Stimulated activated naive B cell treated with anti-CD40 and anti-IgM and Interleukin-4, amounts not matched to agents 10 μg/mL and 1 μg/mL and 100 μg/mL, for 72 hours (primary cell): ENCODE measurements around the gene ECI2.

ENCODE experiments used
- ATAC-seq, 2 donors: fragments of 150-1000 bp; cut with Tn5 transposase; replicated peaks; 2 replicates each; pipeline ENCODE4 v1.10.0; 2021; ENCODE audit warnings: moderate library complexity in 1 of 2
- DNase-seq: peaks from one replicate; pipeline ENCODE4 v3.0.0; 2021
- H3K27ac Mint-ChIP-seq: one replicate; pipeline ENCODE4 v1.8.0; 2022; ENCODE audit warnings: mild to moderate bottlenecking, mixed read lengths
- H3K27me3 Mint-ChIP-seq, 2 donors: one replicate each; pipeline ENCODE4 v1.8.0; 2022; ENCODE audit warnings: mixed read lengths in 2 of 2
- H3K36me3 Mint-ChIP-seq, 2 donors: one replicate each; pipeline ENCODE4 v1.8.0; 2022; ENCODE audit warnings: mixed read lengths in 2 of 2, mild to moderate bottlenecking in 1 of 2
- H3K4me1 Mint-ChIP-seq, 2 donors: one replicate each; pipeline ENCODE4 v1.8.0; 2022; ENCODE audit warnings: mixed read lengths in 2 of 2, mild to moderate bottlenecking in 1 of 2
- H3K4me3 Mint-ChIP-seq, 2 donors: one replicate each; pipeline ENCODE4 v1.8.0; 2022; ENCODE audit warnings: mild to moderate bottlenecking in 2 of 2, mixed read lengths in 2 of 2, moderate library complexity in 1 of 2
- H3K9me3 Mint-ChIP-seq, 2 donors: one replicate each; pipeline ENCODE4 v1.8.0; 2022; ENCODE audit warnings: mixed read lengths in 2 of 2, mild to moderate bottlenecking in 1 of 2

Gene ECI2, protein sequence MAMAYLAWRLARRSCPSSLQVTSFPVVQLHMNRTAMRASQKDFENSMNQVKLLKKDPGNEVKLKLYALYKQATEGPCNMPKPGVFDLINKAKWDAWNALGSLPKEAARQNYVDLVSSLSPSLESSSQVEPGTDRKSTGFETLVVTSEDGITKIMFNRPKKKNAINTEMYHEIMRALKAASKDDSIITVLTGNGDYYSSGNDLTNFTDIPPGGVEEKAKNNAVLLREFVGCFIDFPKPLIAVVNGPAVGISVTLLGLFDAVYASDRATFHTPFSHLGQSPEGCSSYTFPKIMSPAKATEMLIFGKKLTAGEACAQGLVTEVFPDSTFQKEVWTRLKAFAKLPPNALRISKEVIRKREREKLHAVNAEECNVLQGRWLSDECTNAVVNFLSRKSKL

DNA sequence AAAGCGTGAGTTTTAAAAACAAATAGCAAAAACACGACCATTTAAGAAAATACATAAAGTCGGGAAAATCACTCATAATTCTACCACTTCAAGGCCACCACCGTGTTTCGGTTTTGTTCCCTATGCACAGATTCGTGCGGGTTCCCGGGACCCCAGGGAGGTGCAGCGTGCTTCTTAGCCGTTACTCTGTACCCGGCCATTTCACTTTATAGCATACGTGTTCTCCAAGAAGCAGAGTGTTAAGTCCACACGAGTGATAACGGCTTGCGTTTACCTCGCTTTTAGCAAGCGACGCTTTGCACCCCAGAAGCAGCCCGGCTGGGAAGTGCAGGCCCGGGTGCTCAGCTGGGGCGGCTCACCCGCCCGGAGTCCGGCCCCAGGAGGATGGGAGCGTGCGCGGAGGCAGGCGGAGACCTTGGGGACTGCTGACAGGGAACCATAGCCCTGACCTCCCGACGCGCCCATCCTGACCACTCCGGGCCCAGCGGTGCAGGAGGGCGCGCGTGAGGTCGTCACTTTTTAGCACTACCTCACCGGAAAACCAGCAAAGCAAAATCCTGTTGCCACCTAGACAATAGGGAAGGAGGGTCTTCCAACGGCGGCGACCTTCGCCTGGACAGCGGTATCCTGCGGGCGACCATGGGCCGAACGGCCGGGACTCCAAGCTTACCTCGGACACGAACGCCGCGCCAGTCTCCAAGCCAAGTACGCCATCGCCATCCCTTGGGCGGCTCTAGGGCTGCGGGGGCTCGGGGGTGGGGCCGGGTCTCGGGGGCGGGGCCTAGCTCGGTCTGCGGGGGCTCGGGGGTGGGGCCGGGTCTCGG, at the start of gene ECI2:
Gene ECI2 (minus strand): TSS at position 735 of the 824 bp plus-strand sequence. CDS start 15 bp downstream, at position 720.
- ATAC-seq = peak; percentile 61 to 64
- H3K4me1 Mint-ChIP-seq = peaks cover 14 to 23% of the 10 kb centered on the region in 2 donors
- peak within 1 kb of the TSS; percentile 90 for H3K27ac Mint-ChIP-seq
- H3K27me3 Mint-ChIP-seq = no peaks in the 10 kb centered on the region
- DNase-seq = no peak
- no peaks in the 10 kb centered on the region for H3K9me3 Mint-ChIP-seq
- H3K36me3 Mint-ChIP-seq = peaks cover 19 to 22% of the 10 kb centered on the region in 2 donors
- H3K4me3 Mint-ChIP-seq = peak within 1 kb of the TSS; percentile 90 to 96

DNA sequence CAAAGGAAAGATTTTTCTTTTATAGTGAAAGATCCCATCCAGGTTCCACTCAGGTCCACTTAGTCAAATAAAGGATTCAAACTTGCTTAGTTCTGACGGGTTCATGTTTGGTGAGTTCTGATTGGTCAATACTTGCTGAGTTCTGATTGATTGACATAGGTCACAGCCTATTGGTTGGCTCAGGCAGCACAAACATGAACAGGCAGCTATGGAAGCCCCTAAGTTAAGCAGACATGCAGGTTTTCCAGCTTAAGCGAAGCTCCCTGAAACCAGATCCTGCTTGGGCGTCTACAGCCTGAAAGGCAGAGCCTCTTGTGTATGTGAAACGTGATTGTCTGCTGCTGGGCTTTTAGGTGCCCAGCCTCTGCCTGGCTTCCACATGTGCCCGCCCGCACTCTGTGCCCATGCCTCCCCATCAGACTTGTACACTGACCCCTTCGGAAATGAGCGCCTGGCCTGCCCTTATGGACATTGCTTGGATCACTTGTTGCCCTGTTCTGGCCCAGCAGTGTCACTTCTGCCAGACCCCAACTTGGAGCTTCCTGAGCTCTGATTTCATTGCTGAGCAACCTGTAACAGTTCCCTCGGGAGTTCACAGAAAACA, 45.4 kb upstream of the ECI2 start:
- Mint-ChIP-seq H3K36me3 (no peaks in the 10 kb centered on the region), H3K4me3 (no peak overlapping the region), H3K9me3 (no peaks in the 10 kb centered on the region), H3K27ac (no peak overlapping the region), H3K27me3 (peaks cover 16 to 29% of the 10 kb centered on the region in 2 donors), H3K4me1 (peaks cover 0 to 3% of the 10 kb centered on the region in 2 donors)
- peak in 1 of 2 donors; percentile 43 for ATAC-seq
- DNase-seq = no peak

DNA sequence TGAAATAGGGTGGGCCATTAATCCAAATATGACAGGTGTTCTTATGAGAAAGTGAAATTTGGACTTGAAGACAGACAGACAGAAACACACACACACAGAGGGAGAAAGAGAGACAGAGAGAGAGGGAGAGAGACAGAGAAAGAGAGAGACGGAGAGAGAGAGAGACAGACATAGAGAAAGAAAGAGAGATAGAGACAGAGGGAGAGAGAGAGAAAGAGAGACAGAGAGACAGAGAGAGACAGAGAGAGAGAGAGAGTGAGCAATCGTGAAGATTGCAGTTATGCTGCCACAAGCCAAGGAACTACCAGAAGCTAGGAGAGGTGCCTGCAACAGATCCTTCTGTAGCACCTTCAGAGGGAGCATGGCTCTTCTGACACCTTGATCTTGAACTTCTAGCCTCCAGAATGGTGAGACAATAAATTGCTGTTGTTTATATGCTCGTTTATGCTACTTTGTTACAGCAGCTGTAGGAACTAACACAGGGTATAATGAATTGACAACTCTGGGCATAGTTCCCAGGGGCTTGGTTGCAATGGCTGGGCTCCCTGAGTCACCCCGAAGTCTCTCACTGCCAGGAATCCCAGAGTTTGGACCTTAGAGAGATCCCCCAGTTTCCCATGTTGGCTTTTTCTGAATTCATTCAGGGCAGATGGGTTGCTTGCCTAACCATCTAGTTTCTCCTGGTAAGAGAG, 44.7 kb upstream of the ECI2 start:
- peaks cover 12 to 22% of the 10 kb centered on the region in 2 donors for H3K27me3 Mint-ChIP-seq

DNA sequence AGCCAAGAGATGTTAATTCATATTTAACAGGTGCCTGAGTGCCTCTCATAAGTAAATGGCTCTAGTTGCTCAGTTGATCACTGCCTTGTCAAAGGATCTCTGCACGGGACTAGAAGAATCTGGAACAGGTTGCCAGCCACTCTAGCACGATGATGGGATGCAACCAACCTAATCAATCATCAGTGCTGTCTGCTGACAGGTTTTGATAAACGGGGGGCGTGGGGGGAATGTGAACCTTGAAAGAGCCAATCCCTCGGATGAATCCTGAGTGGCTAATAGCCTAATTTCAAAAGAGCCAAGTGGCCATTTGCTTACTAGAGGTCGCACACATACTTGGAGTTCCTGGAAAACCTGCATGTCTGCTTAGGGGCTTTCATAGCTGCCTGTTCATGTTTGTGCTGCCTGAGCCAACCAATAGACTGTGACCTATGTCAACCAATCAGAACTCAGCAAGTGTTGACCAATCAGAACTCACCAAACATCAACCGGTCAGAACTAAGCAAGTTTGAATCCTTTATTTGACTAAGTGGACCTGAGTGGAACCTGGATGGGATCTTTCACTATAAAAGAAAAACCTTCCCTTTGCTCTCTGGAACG, 43.5 kb upstream of the ECI2 start:
- Mint-ChIP-seq H3K36me3 (no peaks in the 10 kb centered on the region), H3K9me3 (no peaks in the 10 kb centered on the region), H3K4me1 (peaks cover 0 to 3% of the 10 kb centered on the region in 2 donors), H3K27ac (no peak overlapping the region), H3K27me3 (peaks cover 11 to 20% of the 10 kb centered on the region in 2 donors), H3K4me3 (no peak overlapping the region)
- DNase-seq = no peak
- ATAC-seq = no peak

More for the DNA sequence above, 44.7 kb upstream of the ECI2 start:
- H3K27ac Mint-ChIP-seq = no peak overlapping the region
- no peaks in the 10 kb centered on the region for H3K36me3 Mint-ChIP-seq
- H3K9me3 Mint-ChIP-seq = no peaks in the 10 kb centered on the region
- no peak for ATAC-seq
- peaks cover 0 to 3% of the 10 kb centered on the region in 2 donors for H3K4me1 Mint-ChIP-seq
- H3K4me3 Mint-ChIP-seq = no peak overlapping the region
- DNase-seq = no peak

DNA sequence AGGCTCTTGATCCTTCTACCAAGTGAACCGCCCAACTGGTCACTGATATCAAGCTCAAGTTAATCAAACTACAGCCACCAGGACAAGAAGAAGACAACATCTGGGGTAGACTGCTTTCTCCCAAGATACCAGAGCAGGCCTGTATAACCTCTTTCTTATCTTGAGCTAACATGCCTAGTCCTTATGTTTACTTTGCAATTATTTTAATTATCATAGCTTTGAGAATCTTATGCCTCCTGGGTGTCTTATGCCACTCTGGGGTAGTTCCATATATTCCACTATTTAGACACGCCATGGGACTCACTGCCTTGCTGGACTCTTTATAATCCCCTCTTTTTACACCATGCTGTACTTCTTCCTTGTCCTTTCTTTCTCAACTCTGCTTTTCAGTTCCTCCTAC, 41.5 kb upstream of the ECI2 start:
- Mint-ChIP-seq H3K9me3 (no peaks in the 10 kb centered on the region), H3K4me3 (no peak overlapping the region), H3K4me1 (peaks cover 3 to 6% of the 10 kb centered on the region in 2 donors), H3K27ac (no peak overlapping the region), H3K27me3 (peaks cover 11 to 20% of the 10 kb centered on the region in 2 donors), H3K36me3 (no peaks in the 10 kb centered on the region)
- ATAC-seq (no peak), DNase-seq (no peak)

DNA sequence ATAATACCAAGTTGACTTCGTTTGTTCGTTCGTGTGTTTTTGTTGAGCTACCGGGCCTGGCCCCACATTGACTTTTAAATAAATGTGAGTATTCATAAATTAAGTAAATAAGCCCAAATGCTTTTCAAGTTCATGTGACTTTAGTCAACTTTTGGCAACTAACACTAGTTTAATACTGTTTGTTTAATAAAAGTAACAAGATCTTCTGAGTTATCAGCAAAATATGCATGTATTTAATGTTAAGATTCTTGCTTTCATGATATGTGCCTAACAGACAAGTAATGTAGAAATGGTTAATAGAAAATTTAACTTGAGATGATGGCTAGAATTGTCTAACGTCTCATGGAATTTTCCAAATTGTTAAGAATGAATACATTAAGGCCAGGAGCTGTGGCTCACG, 38.7 kb upstream of the ECI2 start:
- H3K36me3 Mint-ChIP-seq = no peaks in the 10 kb centered on the region
- H3K27me3 Mint-ChIP-seq = peaks cover 6 to 10% of the 10 kb centered on the region in 2 donors
- DNase-seq (no peak), ATAC-seq (no peak)
- H3K4me3 Mint-ChIP-seq = no peak overlapping the region
- H3K27ac Mint-ChIP-seq = no peak overlapping the region
- H3K4me1 Mint-ChIP-seq = peaks cover 2 to 6% of the 10 kb centered on the region in 2 donors
- no peaks in the 10 kb centered on the region for H3K9me3 Mint-ChIP-seq

DNA sequence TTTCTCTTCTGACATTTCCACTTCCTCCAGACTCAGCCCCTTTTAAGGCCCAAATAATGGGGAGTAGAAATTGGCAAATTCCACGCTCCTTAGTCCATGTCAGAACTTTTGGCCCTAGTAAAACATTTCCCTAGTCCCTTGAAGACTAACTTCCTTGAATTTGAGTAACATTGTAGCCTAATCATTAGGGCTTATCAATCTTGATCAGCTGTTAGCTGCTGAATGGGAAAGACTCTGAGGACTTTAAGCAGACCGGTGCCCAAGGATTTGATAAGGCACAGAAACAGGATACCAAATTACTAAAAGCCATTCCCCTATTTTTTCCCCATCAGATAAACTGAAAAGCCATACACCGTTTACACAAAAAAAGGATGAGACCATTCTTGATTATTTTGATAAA, 37.0 kb upstream of the ECI2 start:
- ATAC-seq = no peak
- Mint-ChIP-seq H3K27me3 (peaks cover 3 to 4% of the 10 kb centered on the region in 2 donors), H3K9me3 (no peaks in the 10 kb centered on the region), H3K27ac (no peak overlapping the region), H3K4me1 (peaks cover 2 to 6% of the 10 kb centered on the region in 2 donors), H3K36me3 (no peaks in the 10 kb centered on the region), H3K4me3 (no peak overlapping the region)
- no peak for DNase-seq

DNA sequence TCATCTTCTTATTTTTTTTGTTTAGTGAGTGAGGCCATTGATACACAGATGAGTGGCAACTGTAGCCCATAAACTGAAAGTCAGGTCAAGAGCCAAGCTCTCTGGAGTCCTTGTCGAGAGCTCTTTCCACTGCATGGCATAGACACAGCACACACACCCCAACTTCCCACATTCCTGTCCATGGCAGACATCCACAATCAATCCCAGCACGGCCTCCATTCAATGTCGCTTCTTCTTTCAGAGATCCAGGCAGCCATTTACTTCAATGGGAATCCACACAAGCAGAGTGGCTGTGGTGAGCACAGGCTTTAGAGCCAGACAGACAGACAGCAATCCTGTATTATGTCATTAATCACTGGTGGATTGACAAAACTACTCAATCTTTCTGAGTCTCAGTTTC, 34.9 kb upstream of the ECI2 start:
- H3K4me1 Mint-ChIP-seq = peaks cover 2 to 11% of the 10 kb centered on the region in 2 donors

DNA sequence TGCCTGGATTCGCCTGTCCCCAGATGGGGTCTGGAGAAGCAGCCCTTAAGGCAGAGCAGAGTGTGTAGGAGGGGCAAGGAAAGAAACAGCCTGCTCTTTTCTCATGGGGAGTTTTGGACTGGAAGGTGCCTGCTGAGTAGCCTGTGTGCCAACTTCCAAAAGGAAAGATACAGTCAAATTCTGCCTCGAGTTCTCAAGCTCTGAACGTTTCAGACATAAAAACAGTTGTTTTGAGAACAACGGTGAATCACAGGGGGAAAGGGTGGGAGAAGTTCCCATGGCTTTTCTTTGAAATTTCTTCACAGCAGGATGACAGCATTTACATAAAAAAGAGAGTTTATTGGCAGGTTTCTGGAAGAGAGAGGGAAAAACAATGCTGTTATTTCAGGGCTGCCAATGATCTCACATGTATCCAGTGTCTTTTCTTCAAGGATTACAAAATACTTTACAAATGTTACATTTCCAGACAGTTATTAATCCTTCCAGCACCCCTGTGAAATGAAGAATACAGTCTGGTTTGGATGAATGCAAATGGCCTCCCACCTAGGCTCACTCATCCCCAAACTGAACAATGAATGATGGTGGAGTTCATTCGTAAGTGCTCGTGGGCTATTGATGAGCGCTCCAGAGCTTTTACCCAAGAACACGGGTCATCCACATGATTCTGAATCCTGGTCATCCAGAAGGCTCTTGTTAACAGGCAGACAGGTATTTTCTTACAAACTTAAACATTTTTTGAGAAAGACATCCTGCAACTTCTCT, 33.8 kb upstream of the ECI2 start:
- Mint-ChIP-seq H3K9me3 (no peaks in the 10 kb centered on the region), H3K27ac (no peak overlapping the region), H3K36me3 (no peaks in the 10 kb centered on the region), H3K4me3 (no peak overlapping the region), H3K27me3 (peaks cover 0 to 6% of the 10 kb centered on the region in 2 donors), H3K4me1 (peaks cover 2 to 11% of the 10 kb centered on the region in 2 donors)
- ATAC-seq (no peak), DNase-seq (no peak)

More for the DNA sequence above, 34.9 kb upstream of the ECI2 start:
- Mint-ChIP-seq H3K27me3 (peaks cover 0 to 6% of the 10 kb centered on the region in 2 donors), H3K27ac (no peak overlapping the region), H3K4me3 (no peak overlapping the region), H3K9me3 (no peaks in the 10 kb centered on the region), H3K36me3 (no peaks in the 10 kb centered on the region)
- DNase-seq = no peak
- no peak for ATAC-seq

DNA sequence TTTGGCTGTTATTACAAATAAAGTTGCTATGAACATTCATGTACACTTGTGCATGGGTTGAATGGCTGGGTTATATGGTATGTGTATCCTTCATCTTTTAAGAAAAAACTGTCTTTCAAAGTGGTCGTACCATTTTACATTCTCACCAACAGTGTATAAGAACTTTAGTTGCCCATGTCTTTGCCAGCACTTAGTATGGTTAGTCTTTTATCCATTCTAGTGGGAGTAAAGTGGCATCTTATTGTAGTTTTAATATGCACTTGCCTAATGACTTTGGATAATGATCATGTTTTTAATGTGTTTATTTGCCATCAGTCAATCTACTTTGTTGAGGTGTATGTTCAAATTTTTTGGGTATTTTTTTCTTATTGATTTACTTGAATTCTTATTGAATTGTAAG, 32.5 kb upstream of the ECI2 start:
- H3K27ac Mint-ChIP-seq = no peak overlapping the region
- ATAC-seq = no peak

DNA sequence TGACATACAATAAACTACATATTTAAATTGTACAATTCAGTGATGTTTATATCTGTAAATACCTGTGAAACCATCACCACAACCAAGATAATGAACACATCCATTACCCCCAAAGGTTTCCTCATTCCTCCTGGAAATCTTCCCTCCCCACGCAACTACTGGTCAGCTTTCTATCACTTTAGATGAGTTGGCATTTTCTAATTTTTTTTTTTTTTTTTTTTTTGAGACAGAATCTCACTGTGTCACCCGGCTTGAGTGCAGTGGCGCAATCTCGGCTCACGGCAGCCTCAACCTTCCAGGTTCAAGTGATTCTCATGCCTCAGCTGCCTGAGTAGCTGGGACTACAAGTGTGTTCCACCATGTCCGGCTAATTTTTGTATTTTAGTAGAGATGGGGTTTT, 31.7 kb upstream of the ECI2 start:
- Mint-ChIP-seq H3K27me3 (peaks cover 0 to 6% of the 10 kb centered on the region in 2 donors), H3K4me3 (no peak overlapping the region), H3K36me3 (no peaks in the 10 kb centered on the region), H3K9me3 (no peaks in the 10 kb centered on the region), H3K27ac (no peak overlapping the region), H3K4me1 (peaks cover under 1 to 7% of the 10 kb centered on the region in 2 donors)
- ATAC-seq = no peak
- no peak for DNase-seq

More for the DNA sequence above, 32.5 kb upstream of the ECI2 start:
- peaks cover 0 to 6% of the 10 kb centered on the region in 2 donors for H3K27me3 Mint-ChIP-seq
- H3K36me3 Mint-ChIP-seq = no peaks in the 10 kb centered on the region
- peaks cover 2 to 11% of the 10 kb centered on the region in 2 donors for H3K4me1 Mint-ChIP-seq
- no peaks in the 10 kb centered on the region for H3K9me3 Mint-ChIP-seq
- no peak overlapping the region for H3K4me3 Mint-ChIP-seq
- DNase-seq = no peak

DNA sequence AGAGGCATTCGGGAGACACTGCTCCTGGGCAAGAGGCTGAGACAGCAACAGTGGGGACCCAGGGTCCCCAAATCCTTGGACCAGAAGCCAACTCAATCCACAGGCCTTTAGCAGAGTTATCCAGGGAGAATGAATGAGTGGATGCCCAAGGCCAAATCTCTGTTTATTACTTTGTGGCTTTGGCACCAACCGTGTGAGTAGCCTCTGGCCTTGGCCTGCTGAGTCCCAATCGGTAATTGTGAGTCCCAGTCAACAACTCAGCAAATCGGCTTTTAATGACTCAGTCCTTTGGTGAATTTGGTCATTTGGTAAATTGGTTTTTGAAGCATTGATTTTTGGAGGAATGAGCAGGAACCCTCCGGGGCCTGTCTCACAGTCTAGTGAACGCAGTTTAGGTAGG, 29.1 kb upstream of the ECI2 start:
- Mint-ChIP-seq H3K4me1 (peaks cover 0 to 5% of the 10 kb centered on the region in 2 donors), H3K9me3 (no peaks in the 10 kb centered on the region), H3K36me3 (no peaks in the 10 kb centered on the region), H3K27ac (peak overlapping the region; percentile 33), H3K27me3 (peaks cover 3 to 14% of the 10 kb centered on the region in 2 donors), H3K4me3 (no peak overlapping the region)
- DNase-seq (no peak), ATAC-seq (no peak)

DNA sequence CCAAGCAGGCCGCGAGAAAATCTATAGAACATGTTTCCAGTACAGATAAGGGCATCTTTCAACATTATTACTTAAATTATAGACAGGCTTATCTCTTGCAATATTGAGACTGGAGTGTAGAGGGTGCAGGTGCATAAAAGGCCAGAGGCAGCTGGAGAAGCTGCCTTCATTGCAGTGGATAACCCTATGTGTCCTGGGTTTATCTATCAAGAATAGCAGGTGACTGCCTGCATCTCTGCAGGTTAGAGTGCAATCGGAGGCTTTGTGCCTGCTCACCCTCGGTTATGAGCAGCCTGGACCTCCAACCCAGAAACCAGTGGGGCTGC, 28.7 kb upstream of the ECI2 start:
- Mint-ChIP-seq H3K4me3 (no peak overlapping the region), H3K36me3 (no peaks in the 10 kb centered on the region), H3K27me3 (peaks cover 3 to 17% of the 10 kb centered on the region in 2 donors), H3K27ac (no peak overlapping the region), H3K4me1 (peaks cover 0 to 5% of the 10 kb centered on the region in 2 donors), H3K9me3 (no peaks in the 10 kb centered on the region)
- DNase-seq (no peak), ATAC-seq (no peak)
